OCI-LY3 (cell line): ENCODE measurements around the gene SIDT2.

ENCODE experiments used
- H2AFZ ChIP-seq: fragments of 200-600, 300-600 bp; shearing (Covaris generic); 2 replicates; pipeline ENCODE4 v1.6.0; 2014; ENCODE audit warnings: antibody characterized with exemption, low read depth, low read length
- H3K27ac ChIP-seq: fragments of 200-600, 300-600 bp; sonication (generic); 2 replicates; pipeline ENCODE4 v1.5.1; 2014; ENCODE audit warnings: mild to moderate bottlenecking, low read length, moderate library complexity, mixed read lengths
- H3K27me3 ChIP-seq: fragments of 200-600, 300-600 bp; sonication (generic); 2 replicates; pipeline ENCODE4 v1.6.1; 2014; ENCODE audit warnings: low read depth, low read length, mixed read lengths
- H3K36me3 ChIP-seq: fragments of 200-600, 300-600 bp; sonication (generic); replicated peaks from 2 replicates; pipeline ENCODE3; 2014; ENCODE audit warnings: low read depth, low read length, mixed read lengths
- H3K4me1 ChIP-seq: fragments of 300-600, 200-600 bp; sonication (generic); 2 replicates; pipeline ENCODE4 v1.6.1; 2014; ENCODE audit warnings: low read length, mixed read lengths
- H3K4me2 ChIP-seq: fragments of 200-600, 300-600 bp; sonication (generic); 2 replicates; pipeline ENCODE4 v1.6.1; 2014; ENCODE audit warnings: low read length, mixed read lengths
- H3K4me3 ChIP-seq: fragments of 300-600, 200-600 bp; sonication (generic); 2 replicates; pipeline ENCODE4 v1.5.1; 2014; ENCODE audit warnings: antibody characterized with exemption, mild to moderate bottlenecking, low read length, moderate library complexity
- H3K79me2 ChIP-seq: fragments of 300-600, 200-600 bp; shearing (Covaris generic); 2 replicates; pipeline ENCODE4 v1.6.1; 2014; ENCODE audit warnings: mild to moderate bottlenecking, low read length, mixed read lengths
- H3K9ac ChIP-seq: fragments of 300-600, 200-600 bp; shearing (Covaris generic); 2 replicates; pipeline ENCODE4 v1.6.0; 2014; ENCODE audit warnings: mild to moderate bottlenecking, low read length, moderate library complexity
- H3K9me3 ChIP-seq: fragments of 200-600, 300-600 bp; shearing (Covaris generic); 2 replicates; pipeline ENCODE4 v1.6.1; 2014; ENCODE audit warnings: low read length, mixed read lengths; ENCODE audit not compliant: insufficient read depth
- H4K20me1 ChIP-seq: fragments of 200-600, 300-600 bp; sonication (generic); 2 replicates; pipeline ENCODE4 v1.6.1; 2016; ENCODE audit warnings: low read length, mixed read lengths; ENCODE audit not compliant: insufficient read depth
- EZH2phosphoT487 ChIP-seq: fragments of 200-600 bp; shearing (Covaris generic); IDR thresholded peaks from 2 replicates; pipeline ENCODE4 v1.6.1; 2018; ENCODE audit warnings: antibody characterized with exemption, mixed run types, low read depth
- TF ChIP-seq, protein P1 (sequence below): fragments of 200-600, 300-600 bp; sonication (generic); IDR thresholded peaks from 2 replicates; pipeline ENCODE4 v1.5.1; 2014; ENCODE audit warnings: antibody characterized with exemption, low read length, low read depth

The SIDT2 gene

DNA sequence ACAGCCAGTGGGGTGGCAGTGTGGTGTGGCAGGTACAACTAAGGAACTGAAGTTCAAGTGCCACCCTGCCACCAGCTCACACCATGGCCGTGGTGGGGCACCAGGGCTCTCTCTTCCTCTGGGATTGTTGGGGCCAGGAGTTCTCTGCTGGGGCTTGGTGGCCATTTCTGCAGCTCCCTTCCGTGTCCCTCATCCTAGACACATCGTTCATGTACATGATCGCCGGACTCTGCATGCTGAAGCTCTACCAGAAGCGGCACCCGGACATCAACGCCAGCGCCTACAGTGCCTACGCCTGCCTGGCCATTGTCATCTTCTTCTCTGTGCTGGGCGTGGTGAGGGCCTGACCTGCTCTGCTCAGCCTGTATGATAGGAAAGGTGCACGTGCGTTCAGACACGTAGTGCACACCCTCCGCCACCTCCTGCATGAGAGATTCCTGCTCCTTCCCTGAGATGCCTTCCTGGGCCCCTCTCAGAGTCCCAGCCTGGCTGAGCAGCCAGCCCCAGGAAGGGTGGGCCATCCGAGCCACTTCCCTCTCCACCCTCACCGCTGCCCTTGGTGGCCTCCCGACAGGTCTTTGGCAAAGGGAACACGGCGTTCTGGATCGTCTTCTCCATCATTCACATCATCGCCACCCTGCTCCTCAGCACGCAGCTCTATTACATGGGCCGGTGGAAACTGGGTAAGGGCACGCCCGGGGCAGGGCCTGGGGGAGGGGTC lies 13.3 kb downstream of the SIDT2 start:
- Histone ChIP-seq H3K36me3 (peaks cover 23% of the 10 kb centered on the region), H2AFZ (no peak overlapping the region), H3K9me3 (no peaks in the 10 kb centered on the region), H3K9ac (no peak overlapping the region), H3K27ac (no peak overlapping the region), H3K27me3 (no peaks in the 10 kb centered on the region), H3K79me2 (no peaks in the 10 kb centered on the region), H4K20me1 (no peaks in the 10 kb centered on the region), H3K4me1 (peaks cover 33% of the 10 kb centered on the region), H3K4me3 (no peak overlapping the region), H3K4me2 (no peak overlapping the region)
- TF ChIP-seq EZH2phosphoT487: no peak
- TF ChIP-seq, protein P1, sequence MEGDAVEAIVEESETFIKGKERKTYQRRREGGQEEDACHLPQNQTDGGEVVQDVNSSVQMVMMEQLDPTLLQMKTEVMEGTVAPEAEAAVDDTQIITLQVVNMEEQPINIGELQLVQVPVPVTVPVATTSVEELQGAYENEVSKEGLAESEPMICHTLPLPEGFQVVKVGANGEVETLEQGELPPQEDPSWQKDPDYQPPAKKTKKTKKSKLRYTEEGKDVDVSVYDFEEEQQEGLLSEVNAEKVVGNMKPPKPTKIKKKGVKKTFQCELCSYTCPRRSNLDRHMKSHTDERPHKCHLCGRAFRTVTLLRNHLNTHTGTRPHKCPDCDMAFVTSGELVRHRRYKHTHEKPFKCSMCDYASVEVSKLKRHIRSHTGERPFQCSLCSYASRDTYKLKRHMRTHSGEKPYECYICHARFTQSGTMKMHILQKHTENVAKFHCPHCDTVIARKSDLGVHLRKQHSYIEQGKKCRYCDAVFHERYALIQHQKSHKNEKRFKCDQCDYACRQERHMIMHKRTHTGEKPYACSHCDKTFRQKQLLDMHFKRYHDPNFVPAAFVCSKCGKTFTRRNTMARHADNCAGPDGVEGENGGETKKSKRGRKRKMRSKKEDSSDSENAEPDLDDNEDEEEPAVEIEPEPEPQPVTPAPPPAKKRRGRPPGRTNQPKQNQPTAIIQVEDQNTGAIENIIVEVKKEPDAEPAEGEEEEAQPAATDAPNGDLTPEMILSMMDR: no peak

DNA sequence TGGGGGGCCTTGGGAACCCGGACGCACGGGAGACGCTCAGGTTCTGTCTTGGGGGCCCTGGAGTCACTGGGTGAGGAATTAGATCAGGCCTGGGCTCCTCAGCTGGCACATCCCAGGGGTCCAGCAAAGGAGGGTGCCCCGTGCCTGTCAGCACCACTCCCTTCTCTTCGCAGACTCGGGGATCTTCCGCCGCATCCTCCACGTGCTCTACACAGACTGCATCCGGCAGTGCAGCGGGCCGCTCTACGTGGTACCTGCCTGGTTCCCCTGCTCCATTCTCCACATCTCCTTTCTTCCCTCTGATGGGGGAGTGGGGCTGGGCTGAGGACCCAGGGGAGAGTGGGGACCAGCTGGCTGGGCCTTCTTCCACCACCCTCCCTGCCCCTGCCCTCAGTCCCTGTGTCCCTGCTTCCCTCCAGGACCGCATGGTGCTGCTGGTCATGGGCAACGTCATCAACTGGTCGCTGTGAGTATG lies 13.9 kb downstream of the SIDT2 start:
- Histone ChIP-seq H4K20me1 (no peaks in the 10 kb centered on the region), H3K27ac (no peak overlapping the region), H3K4me1 (peaks cover 27% of the 10 kb centered on the region), H3K36me3 (peaks cover 23% of the 10 kb centered on the region), H3K4me2 (no peak overlapping the region), H3K4me3 (no peak overlapping the region), H3K9me3 (no peaks in the 10 kb centered on the region), H2AFZ (no peak overlapping the region), H3K27me3 (no peaks in the 10 kb centered on the region), H3K79me2 (no peaks in the 10 kb centered on the region), H3K9ac (no peak overlapping the region)
- no peak for TF ChIP-seq EZH2phosphoT487
- TF ChIP-seq, protein P1: no peak

DNA sequence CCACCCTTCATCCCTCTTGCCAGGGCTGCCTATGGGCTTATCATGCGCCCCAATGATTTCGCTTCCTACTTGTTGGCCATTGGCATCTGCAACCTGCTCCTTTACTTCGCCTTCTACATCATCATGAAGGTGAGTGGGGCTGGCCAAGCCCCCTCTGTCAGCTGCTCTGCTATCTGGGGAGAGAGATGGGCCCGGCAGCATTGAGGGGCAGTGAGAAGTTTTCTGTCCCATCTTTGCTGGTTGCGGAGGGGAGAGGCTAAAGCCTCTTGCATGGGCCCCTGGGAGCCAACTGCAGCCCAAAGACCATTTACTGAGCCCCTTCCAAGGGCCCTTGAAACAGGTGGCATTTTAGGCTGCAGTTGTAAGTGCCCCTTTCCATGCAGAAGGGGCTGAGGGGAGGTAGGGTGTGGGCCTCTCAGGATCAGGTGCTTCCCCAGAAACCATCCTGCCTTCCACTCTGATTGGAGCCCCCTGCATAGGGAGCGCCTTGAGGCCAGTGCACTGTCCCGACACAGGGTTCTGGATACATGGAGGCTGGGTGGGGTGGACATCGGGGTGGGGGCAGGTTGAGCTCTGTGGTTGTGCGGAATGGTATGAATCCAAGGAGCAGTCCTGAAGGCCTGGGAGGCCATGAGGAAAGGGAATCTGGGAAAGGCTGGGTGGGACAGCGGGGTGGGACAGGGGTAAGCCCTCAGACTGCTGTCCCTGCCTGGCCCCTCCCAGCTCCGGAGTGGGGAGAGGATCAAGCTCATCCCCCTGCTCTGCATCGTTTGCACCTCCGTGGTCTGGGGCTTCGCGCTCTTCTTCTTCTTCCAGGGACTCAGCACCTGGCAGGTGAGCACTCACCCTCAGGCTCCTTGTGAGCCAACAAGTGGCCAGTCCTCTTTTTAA lies 14.8 kb downstream of the SIDT2 start:
- peaks cover 21% of the 10 kb centered on the region for H3K36me3 ChIP-seq
- H3K4me1 ChIP-seq: peaks cover 22% of the 10 kb centered on the region
- no peak overlapping the region for H3K4me2 ChIP-seq
- H3K9ac ChIP-seq: no peak overlapping the region
- H2AFZ ChIP-seq: no peak overlapping the region
- no peak for TF ChIP-seq EZH2phosphoT487
- TF ChIP-seq, protein P1: no peak
- no peaks in the 10 kb centered on the region for H3K27me3 ChIP-seq
- no peaks in the 10 kb centered on the region for H4K20me1 ChIP-seq
- H3K79me2 ChIP-seq: no peaks in the 10 kb centered on the region
- H3K27ac ChIP-seq: no peak overlapping the region
- H3K4me3 ChIP-seq: no peak overlapping the region
- H3K9me3 ChIP-seq: no peaks in the 10 kb centered on the region

DNA sequence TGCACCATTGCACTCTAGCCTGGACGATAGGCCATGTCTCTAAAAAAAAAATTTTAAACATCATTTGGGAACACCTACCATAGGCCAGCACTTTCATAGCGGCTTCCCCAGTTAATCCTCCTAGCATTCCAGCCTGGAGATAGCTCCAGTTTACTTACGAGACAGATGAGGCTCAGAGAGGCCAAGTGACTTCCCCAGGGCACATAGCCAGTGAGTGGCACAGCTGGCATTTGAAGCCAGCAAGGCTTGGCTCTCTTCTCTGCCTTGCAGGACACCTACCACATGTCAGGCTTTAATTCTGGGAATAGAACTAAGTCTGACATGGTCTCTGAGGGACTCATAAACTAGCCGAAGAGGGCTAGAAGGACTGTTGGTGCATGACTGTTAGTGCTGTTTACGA lies 15.7 kb downstream of the SIDT2 start:
- Histone ChIP-seq H3K4me2 (no peak overlapping the region), H4K20me1 (no peaks in the 10 kb centered on the region), H3K79me2 (no peaks in the 10 kb centered on the region), H3K27me3 (no peaks in the 10 kb centered on the region), H3K4me3 (no peak overlapping the region), H2AFZ (no peak overlapping the region), H3K9ac (no peak overlapping the region), H3K27ac (no peak overlapping the region), H3K4me1 (peaks cover 15% of the 10 kb centered on the region), H3K36me3 (peaks cover 14% of the 10 kb centered on the region), H3K9me3 (no peaks in the 10 kb centered on the region)
- TF ChIP-seq, protein P1: no peak
- no peak for TF ChIP-seq EZH2phosphoT487
